Calu3 (cell line): ENCODE data around the gene RPS13. TPM values are rescaled to one million over a fixed set of nuclear protein-coding genes. Genes with fewer than 3 reads are reported as not detected.
"Not testable (repeated sequence)": the region's sequence is repeated elsewhere in the genome, so short reads cannot be mapped to it uniquely, and the experiment has no call there.

Source experiments
- BruUV-seq: library from RNA; stranded (reverse); fragments of 400-500 nt; replicated peaks from 2 replicates; lab custom pipeline; 2021; lab: Mats Ljungman, UMichigan
- CTCF ChIA-PET: fragments of 300-600 bp; sonication (Branson Sonifier 250); formaldehyde crosslinking; loops from one replicate; lab custom pipeline; 2022; ENCODE audit warnings: antibody characterized with exemption; lab: Charles Lee
- DNase-seq: peaks from one replicate; pipeline ENCODE4 v3.0.0; 2022
- H3K27ac Mint-ChIP-seq: one replicate; pipeline ENCODE4 v1.8.0; 2022; ENCODE audit warnings: mixed read lengths; ENCODE audit not compliant: unreplicated experiment
- H3K27me3 Mint-ChIP-seq: one replicate; pipeline ENCODE4 v1.8.0; 2022; ENCODE audit warnings: mixed read lengths; ENCODE audit not compliant: unreplicated experiment
- H3K36me3 Mint-ChIP-seq: one replicate; pipeline ENCODE4 v1.8.0; 2022; ENCODE audit warnings: mild to moderate bottlenecking, moderate library complexity, mixed read lengths; ENCODE audit not compliant: insufficient read depth, unreplicated experiment
- H3K4me1 Mint-ChIP-seq: one replicate; pipeline ENCODE4 v1.8.0; 2022; ENCODE audit warnings: mild to moderate bottlenecking, low read depth, mixed read lengths; ENCODE audit not compliant: unreplicated experiment
- H3K4me3 Mint-ChIP-seq: one replicate; pipeline ENCODE4 v1.8.0; 2022; ENCODE audit warnings: mild to moderate bottlenecking, low read depth, moderate library complexity, mixed read lengths; ENCODE audit not compliant: unreplicated experiment
- H3K9me3 Mint-ChIP-seq: one replicate; pipeline ENCODE4 v1.8.0; 2022; ENCODE audit warnings: low read depth, mixed read lengths; ENCODE audit not compliant: unreplicated experiment
- CTCF ChIP-seq: fragments of 200-600 bp; IDR thresholded peaks from one replicate; pipeline ENCODE4 v1.8.0; 2022; ENCODE audit warnings: antibody characterized with exemption; ENCODE audit not compliant: unreplicated experiment
- intact Hi-C: fragments of 100-400 bp; cut with micrococcal nuclease; formaldehyde crosslinking; loops from one replicate; pipeline ENCODE4 v1.10.0; 2022; ENCODE audit not compliant: unreplicated experiment
- total RNA-seq: library from RNA; stranded (reverse); gene quantifications from 2 replicates; pipeline ENCODE4 v1.2.3, GENCODE V29; 2022

RPS13 gene
- total RNA-seq, 1 experiment from 2014 or later: 742 TPM

- CTCF ChIA-PET: interaction anchor here (0.6 kb wide), 1 partner anchor 49 kb away, joined by 3 read pairs; no protein-coding TSS in a partner anchor
- intact Hi-C loops, H3K9me3 Mint-ChIP-seq, H3K4me1 Mint-ChIP-seq, H3K27me3 Mint-ChIP-seq, BruUV-seq, H3K4me3 Mint-ChIP-seq, H3K27ac Mint-ChIP-seq: not testable (repeated sequence)
- peak; percentile 49 for TF ChIP-seq CTCF
- H3K36me3 Mint-ChIP-seq: peaks cover 19% of the 10 kb centered on the region
- peak; percentile 34 for DNase-seq
Observed at GRCh38 chr11:17107745-17108144, 30.3 kb upstream of the RPS13 start.

DNA sequence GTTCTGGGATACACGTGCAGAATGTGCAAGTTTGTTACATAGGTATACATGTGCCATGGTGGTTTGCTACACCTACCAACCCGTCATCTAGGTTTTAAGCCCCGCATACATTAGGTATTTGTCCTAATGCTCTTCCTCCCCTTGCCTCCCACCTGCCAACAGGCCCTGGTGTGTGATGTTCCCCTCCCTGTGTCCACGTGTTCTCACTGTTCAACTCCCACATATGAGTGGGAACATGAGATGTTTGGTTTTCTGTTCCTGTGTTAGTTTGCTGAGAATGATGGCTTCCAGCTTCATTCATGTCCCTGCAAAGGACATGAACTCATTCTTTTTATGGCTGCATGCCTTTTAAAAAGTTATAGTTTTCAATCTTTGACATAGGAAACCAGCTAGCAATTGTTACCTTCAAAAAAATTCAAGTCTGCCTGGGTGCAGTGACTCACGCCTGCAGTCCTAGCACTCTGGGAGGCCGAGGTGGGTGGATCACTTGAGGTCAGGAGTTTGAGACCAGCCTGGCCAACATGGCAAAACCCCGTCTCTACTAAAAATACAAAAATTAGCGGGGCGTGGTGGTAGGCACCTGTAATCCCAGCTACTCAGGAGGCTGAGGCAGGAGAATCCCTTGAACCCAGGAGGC, 28.1 kb upstream of the RPS13 start:
- H3K4me1 Mint-ChIP-seq, BruUV-seq, DNase-seq, H3K4me3 Mint-ChIP-seq, H3K9me3 Mint-ChIP-seq, intact Hi-C loops, H3K36me3 Mint-ChIP-seq, H3K27me3 Mint-ChIP-seq, CTCF ChIA-PET, H3K27ac Mint-ChIP-seq: not testable (repeated sequence)

DNA sequence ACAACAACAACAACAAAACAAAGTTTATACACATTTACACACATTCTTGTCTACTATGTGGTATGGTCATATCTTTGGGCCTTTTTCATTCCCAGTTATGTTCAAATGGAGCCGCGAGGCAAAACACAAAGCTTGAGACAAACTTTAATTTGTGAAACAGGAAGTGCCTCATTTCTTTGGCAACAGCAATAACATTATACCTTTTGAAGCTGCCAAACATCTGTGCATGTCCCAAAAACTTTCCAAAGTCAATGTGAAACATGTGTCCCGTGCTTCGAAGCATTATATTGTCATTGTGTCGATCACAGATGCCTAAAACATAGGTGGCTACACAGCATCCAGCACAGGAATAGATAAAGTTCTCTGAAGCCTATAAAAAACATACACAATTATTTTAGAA, 25.0 kb upstream of the RPS13 start:
- Mint-ChIP-seq H3K4me3 (no peak overlapping the region), H3K27me3 (no peaks in the 10 kb centered on the region), H3K27ac (no peak overlapping the region), H3K4me1 (no peaks in the 10 kb centered on the region), H3K9me3 (no peaks in the 10 kb centered on the region), H3K36me3 (peaks cover 21% of the 10 kb centered on the region)
- no peak for TF ChIP-seq CTCF
- intact Hi-C loops: no loop called here
- CTCF ChIA-PET: no interaction called here
- DNase-seq: no peak
- BruUV-seq: no TSS peak

- no peak for DNase-seq
- CTCF ChIA-PET: no interaction called here
- Mint-ChIP-seq H3K9me3 (no peaks in the 10 kb centered on the region), H3K36me3 (peaks cover 16% of the 10 kb centered on the region), H3K27me3 (no peaks in the 10 kb centered on the region), H3K4me1 (no peaks in the 10 kb centered on the region), H3K4me3 (no peak overlapping the region), H3K27ac (no peak overlapping the region)
- intact Hi-C loops: no loop called here
- TF ChIP-seq CTCF: no peak
- no TSS peak for BruUV-seq
Observed at GRCh38 chr11:17098658-17099057, 21.2 kb upstream of the RPS13 start.

- intact Hi-C loops: no loop called here
- Mint-ChIP-seq H3K4me1 (no peaks in the 10 kb centered on the region), H3K4me3 (no peak overlapping the region), H3K27ac (no peak overlapping the region), H3K27me3 (no peaks in the 10 kb centered on the region), H3K36me3 (peaks cover 23% of the 10 kb centered on the region), H3K9me3 (no peaks in the 10 kb centered on the region)
- CTCF ChIA-PET: no interaction called here
- no peak for DNase-seq
- no TSS peak for BruUV-seq
- TF ChIP-seq CTCF: no peak
Observed at GRCh38 chr11:17098038-17098437, 20.6 kb upstream of the RPS13 start.

GRCh38 chr11:17085976-17086375, 8.5 kb upstream of the RPS13 start:
- peak overlapping the region; percentile 36 for H3K27ac Mint-ChIP-seq
- H3K36me3 Mint-ChIP-seq, intact Hi-C loops, H3K9me3 Mint-ChIP-seq, DNase-seq, BruUV-seq, H3K4me1 Mint-ChIP-seq, CTCF ChIA-PET, H3K4me3 Mint-ChIP-seq, H3K27me3 Mint-ChIP-seq: not testable (repeated sequence)
